Measurements from ENCODE around the gene SUGCT. TPM values are rescaled to one million over a fixed set of nuclear protein-coding genes. Genes with fewer than 3 reads are reported as not detected.

Gene SUGCT
- total RNA-seq, 1 donor from 2014 or later: 4.4 TPM

DNA sequence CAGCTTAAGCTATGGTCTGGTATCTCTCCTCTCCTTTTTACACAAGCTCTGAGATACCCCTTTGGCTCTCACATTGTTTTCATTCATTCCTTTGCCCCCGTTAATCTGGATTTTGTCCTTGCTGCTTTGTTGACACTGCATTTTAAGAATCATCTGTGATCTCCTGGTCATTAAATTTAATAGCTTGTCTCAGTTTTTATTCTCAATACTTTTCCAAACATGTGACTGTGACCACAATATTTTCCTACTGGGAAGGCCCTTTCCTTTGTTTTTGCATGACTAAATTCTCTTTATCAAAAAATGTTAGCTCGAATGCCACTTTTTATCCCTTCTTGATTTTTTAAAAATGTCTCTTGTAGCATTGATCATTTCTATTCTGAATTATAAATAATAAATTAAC, 171.2 kb downstream of the SUGCT start:
- DNase-seq (ENCODE audit: low read depth): no peak
- H3K4me3 ChIP-seq (ENCODE audit: low read depth, low read length): no peak overlapping the region
- TF ChIP-seq CTCF (conservative IDR thresholded peaks at IDR 0.05; ENCODE audit: low read depth, low read length): no peak

DNA sequence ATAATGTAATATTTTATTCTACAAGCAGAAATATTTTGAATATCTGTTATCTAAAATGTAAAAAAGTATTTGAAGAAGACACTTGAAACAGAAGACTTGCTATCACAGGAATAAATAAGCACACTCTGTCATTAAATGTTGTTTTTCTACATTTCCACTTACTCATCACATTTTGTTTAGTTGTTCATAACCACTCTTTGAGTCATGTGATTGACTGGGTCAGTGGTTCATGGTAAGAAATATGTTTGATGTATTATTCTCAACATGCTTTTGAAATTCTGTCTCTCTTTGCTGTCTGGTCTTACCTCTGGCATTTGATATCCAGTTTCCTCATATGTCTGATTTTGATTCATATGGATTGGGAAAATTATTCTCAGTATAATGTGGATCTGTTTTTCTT, 171.8 kb downstream of the SUGCT start:
- H3K4me3 ChIP-seq (ENCODE audit: low read depth, low read length): no peak overlapping the region
- no peak for DNase-seq (ENCODE audit: low read depth)
- TF ChIP-seq CTCF (conservative IDR thresholded peaks at IDR 0.05; ENCODE audit: low read depth, low read length): no peak

DNA sequence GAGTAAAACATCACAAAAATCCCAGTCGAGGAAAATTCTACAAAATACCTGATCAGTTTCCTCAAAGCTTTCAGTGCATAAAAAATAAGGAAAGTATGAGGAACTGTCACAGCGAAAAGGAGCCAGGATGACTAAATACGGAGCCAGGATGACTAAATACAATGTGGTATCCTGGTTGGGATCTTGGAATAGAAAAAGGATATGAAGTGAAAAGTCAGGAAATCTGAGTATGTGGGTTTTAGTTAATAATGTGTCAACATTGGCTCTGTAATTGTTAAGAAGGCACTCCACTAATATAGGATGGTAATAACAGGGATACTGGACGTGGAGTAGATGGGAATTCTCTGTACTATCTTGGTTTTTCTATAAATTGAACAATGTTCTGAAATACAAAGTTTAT, 175.5 kb downstream of the SUGCT start:
- DNase-seq (ENCODE audit: low read depth): no peak
- no peak for TF ChIP-seq CTCF (conservative IDR thresholded peaks at IDR 0.05; ENCODE audit: low read depth, low read length)
- H3K4me3 ChIP-seq (ENCODE audit: low read depth, low read length): no peak overlapping the region

- TF ChIP-seq CTCF (conservative IDR thresholded peaks at IDR 0.05; ENCODE audit: low read depth, low read length): no peak
- no peak overlapping the region for H3K4me3 ChIP-seq (ENCODE audit: low read depth, low read length)
- no peak for DNase-seq (ENCODE audit: low read depth)
These were observed 176.5 kb downstream of the SUGCT start for GRCh38 chr7:40311307-40311706.

- TF ChIP-seq CTCF (conservative IDR thresholded peaks at IDR 0.05; ENCODE audit: low read depth, low read length): no peak
These were observed 180.5 kb downstream of the SUGCT start for GRCh38 chr7:40315277-40315676.

DNA sequence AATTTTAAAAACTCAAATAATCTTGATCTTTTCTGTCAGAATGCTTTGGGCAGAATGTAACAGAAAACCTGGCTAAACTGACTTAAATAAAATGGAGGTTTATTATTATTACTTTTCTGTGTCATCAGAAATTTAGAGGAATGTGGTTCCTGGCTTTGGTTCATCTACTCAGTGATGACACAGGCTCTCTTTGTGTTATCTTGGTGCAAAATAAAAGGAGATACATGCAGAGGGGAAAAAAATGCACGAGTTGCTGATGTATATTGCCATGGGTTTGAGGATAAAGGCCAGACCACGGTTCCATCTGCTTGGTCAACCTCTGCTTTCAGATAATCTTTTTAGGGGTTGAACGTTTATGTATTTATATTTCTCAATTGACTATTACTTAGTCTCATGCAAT, 181.4 kb downstream of the SUGCT start:
- no peak overlapping the region for H3K4me3 ChIP-seq (ENCODE audit: low read depth, low read length)
- no peak for DNase-seq (ENCODE audit: low read depth)
- no peak for TF ChIP-seq CTCF (conservative IDR thresholded peaks at IDR 0.05; ENCODE audit: low read depth, low read length)

More at GRCh38 chr7:40315277-40315676, 180.5 kb downstream of the SUGCT start:
- no peak for DNase-seq (ENCODE audit: low read depth)
- H3K4me3 ChIP-seq (ENCODE audit: low read depth, low read length): no peak overlapping the region

DNA sequence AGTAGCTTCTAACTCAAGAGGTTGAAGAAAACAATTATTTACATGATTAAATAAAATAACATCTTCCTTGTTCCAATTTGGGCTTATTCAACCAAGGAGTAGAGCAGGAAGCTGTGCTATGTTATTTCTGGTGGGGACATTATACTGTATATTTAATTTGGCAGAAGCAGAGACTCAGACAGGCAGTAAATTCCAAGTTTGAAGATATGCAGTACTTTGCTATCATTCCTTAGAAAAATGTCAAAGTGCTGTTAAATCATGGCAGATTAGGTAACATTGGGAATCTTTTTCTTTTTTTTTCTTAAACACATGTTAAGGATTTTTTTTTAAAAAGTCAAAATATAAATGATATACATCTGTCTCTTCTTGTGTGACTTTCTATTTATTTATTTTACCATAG, 190.1 kb downstream of the SUGCT start:
- no peak overlapping the region for H3K4me3 ChIP-seq (ENCODE audit: low read depth, low read length)
- TF ChIP-seq CTCF (conservative IDR thresholded peaks at IDR 0.05; ENCODE audit: low read depth, low read length): no peak
- no peak for DNase-seq (ENCODE audit: low read depth)
